Occipital lobe (tissue), 2 donors: ENCODE data around the gene TMEM182. TPM values are rescaled to one million over a fixed set of nuclear protein-coding genes. Genes with fewer than 3 reads are reported as not detected.
A peak's percentile ranks its signal among the peaks of the same experiment; 100 is the strongest.

Experiments used
- DNase-seq: peaks from one replicate; lab custom pipeline; 2025; lab: John Stamatoyannopoulos, UW
- total RNA-seq: library from RNA; depleted of rRNA; stranded (reverse); fragments of >200 nt; gene quantifications from one replicate; pipeline ENCODE4 v1.2.3, GENCODE V29; 2014

TMEM182 gene, protein sequence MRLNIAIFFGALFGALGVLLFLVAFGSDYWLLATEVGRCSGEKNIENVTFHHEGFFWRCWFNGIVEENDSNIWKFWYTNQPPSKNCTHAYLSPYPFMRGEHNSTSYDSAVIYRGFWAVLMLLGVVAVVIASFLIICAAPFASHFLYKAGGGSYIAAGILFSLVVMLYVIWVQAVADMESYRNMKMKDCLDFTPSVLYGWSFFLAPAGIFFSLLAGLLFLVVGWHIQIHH
- 3.6 TPM for total RNA-seq

GRCh38 chr2:102761763-102762162 is at the start of gene TMEM182:
TMEM182 (plus strand) TSS chr2:102762031; CDS start chr2:102762218, 187 bp downstream.
- no peak for DNase-seq

GRCh38 chr2:102717308-102718018 is 44.4 kb upstream of the TMEM182 start:
- DNase-seq, result no peak

DNA sequence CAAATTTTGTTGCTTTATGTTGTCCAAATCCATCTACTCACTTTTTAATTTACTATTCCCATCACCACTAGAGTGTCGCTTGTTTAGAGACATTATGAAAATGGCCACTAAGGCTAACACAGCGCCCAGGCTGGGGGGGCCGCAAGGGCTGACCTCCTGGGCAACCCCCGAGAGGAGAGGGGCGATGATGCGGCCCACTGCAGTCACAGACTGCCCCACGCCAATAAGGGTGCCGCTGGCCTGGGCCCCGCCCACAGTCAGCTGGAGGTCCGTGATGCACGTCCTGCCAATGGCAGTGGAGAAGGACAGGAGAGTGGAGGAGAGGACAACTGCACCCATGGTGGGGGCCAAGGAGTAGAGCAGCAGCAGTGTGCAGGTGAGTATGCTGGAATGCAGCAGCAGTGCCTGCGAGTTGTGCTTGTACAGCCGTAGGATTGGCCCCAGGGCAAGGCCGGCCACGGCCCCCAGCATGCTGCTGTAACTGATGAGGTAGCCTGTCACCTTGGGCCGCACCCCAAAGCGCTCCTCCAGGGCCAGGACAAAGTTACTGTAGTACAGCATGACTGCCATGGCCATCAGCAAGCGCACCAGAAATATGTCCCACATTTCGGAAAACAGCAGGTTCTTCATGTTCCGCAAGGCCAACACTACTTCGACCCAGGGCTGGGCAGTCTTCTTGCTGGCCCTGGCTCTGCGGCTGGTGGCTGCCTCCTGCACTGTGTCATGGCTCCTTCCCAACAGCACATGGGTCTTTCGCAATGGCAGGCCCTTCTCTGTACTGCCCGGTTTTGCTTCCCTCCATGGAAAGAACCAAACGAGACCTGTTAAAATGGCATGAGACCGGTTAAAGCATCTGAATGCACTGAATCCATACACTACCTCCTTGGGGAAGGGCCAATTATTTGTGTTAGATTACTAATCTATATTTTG is 43.2 kb upstream of the TMEM182 start:
- no peak for DNase-seq

DNA sequence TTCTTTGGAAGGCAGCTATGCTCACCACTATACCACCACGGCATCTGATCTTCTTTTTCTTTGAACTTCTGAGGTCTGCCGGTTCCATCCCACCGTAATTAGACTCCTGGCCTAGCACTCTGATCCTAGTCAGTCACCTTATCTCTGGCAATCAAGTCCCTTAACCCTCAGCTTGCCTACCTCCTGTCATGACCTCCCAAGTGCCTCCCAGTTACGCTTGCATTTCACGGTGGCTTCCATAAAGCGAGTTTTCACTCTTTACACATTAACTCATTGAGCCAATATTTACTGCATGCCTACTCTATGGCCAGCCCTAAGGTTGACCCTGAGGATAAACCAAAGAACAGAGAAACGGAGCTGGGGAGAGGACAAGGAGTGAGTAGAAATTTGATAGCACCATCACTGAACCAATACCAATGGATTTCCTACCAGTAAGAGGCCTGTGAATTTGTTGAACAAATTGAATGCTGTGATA is 37.8 kb upstream of the TMEM182 start:
- DNase-seq, result no peak

GRCh38 chr2:102724553-102724952 is 37.3 kb upstream of the TMEM182 start:
- no peak for DNase-seq

DNA sequence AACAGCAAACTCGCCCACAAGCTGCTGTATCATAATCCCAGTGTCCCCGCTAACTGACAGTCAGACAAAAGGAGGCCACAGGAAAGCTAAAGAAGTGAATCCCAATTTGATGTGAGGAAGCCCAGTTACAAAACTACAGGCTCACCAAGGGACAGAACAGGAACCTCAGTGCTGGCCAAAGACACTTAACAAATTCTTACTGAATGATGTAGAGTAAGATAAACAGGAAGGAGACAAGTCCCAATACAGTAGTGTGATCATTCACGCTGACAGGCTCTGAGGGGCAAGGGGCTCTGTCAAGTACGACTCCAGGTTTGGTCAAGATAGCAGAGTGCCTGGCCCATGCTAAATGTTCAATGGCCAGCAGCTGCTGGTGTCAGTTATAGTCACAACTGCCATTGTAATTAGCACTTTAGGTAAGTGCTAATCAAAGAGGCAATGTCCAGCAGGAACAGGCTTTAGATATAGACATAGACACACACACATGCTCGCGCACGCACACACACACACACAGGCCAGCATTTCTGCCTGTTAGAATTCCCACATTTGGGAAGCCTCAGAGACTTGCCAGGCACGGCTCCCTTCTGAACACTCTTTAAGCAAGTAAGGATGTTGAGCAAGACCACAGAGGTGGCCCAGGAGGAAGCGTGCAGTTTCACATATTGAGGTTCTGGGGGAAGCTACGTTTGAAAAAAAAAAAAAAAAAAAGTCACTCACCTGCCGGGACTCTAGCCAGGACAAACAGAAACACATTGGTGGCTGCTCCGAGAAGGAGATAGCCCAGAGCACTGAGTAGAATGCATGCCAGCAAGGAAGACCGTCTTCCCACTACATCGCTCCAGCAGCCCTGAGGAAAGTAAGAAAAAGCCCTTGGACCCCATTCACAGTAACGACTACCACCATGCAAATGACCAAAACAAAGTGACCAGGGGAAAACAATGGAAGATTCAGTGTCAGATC is 35.4 kb upstream of the TMEM182 start:
- DNase-seq, result no peak

DNA sequence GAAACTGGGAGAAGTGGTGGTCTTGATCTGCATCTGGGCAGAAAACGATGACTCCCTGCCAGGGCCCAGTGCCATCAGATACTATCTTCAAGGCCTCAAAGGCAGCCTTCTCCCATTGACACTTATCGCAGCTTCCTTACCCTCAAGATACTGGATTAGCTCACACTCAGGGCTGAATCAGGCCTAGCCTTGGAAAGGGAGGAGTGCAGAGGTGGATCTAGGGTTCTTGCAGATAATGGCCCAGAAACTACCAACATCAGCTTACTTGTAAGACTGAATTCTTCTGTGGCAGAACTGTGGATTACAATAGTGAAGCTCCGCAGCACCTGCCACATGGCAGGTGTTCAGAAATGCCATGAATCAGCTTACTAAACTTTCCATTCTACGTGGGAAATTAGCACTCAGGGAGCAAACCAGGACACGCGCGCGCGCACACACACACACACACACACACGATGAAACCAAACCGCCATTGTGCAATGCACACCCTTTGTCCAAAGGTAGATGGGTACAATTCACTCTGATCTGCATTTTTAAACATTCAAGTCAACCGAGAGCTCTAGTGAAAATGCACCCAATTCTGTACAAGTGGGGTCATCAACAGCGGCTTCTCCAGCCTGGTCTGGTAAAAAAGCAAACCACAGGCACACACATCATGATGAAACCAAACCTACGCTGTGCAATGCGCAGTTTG is 26.3 kb upstream of the TMEM182 start:
- no peak for DNase-seq

- DNase-seq, result no peak
Measured at GRCh38 chr2:102736110-102736409, 25.8 kb upstream of the TMEM182 start.

DNA sequence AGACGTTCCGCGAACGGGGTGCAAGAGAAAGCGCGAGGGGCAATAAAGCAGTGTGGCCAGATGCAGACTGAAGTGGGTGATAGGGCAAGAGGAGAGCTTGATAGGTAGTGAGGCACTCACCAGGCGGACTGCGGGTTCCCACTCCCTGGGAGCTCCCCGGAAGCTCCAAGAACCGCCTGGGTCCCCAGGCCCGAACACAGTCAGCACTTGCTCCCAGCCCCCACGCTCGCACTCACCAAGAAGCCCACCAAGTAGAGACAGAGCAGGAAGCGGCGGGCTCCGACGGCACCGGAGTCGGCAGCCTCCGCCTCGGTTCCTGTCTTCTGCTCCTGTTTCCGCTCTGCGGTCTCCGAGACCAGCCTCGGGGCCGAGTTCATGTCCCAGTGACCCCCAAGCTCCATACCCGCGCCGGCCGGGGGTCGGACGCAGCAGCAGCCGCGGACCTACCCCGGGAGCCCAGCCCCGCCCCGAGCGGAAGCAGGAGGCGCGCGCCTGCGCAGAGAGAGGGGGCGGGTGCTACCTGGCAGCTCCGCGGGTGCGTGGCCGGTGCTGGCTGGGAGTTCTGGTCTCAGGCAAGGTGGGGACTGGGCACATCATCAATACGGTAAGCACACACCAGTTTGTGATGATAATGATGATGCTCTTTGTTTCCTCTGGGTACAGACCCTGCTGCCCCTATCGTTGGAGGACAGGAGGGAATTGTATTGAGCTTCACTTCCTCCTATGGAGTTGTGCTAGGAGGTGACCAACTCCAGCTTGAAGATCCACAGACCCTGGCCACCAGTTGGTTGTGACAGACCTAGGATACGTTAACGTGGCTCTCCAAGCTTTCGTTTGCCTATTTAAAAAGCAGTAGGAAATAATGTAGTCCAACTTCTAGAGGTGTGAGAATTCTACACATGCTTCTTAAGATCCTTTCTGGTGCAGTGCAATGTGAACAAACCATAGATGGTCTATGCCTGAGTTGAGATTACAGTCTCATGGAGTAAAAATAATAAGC is 25.1 kb upstream of the TMEM182 start:
- peak; percentile 37 for DNase-seq

- no peak for DNase-seq
Measured at GRCh38 chr2:102737431-102737830, 24.4 kb upstream of the TMEM182 start.

DNA sequence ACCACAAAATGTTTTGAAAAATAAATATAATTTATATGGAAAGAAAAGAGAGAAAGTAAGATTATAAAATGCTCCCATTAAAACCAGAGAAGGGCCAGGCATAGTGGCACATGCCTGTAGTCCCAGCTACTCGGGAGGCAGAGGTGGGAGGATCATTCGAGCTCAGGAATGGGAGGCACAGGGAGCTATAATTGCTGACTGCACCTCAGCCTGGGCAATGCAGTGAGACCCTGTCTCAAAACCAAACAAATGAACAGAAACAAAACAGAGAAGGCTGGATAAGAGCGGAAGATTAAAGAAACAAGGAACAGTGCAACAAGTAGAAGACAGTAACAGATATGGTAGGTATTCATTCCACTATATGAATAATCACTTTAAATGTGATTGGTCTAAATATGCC is 18.6 kb upstream of the TMEM182 start:
- no peak for DNase-seq

DNA sequence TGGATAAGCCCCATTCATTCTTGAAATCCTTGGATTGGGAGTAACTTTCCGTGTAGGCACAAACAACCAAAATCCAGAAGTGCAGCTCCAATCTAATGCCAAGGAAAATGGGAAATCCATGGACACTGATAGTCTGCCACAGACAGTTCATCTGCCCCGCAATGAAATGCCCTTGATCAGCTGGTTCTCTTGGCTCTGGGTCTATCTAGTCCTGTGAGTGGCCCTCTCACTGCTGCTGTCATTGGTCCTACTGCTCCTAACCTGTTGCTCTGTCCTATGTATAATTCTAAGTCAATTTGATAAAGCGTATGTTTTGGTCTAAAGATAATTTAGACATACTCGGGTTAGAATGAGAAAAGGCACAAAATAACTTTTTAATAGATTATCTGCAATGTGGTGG is 13.7 kb upstream of the TMEM182 start:
- DNase-seq, result no peak

DNA sequence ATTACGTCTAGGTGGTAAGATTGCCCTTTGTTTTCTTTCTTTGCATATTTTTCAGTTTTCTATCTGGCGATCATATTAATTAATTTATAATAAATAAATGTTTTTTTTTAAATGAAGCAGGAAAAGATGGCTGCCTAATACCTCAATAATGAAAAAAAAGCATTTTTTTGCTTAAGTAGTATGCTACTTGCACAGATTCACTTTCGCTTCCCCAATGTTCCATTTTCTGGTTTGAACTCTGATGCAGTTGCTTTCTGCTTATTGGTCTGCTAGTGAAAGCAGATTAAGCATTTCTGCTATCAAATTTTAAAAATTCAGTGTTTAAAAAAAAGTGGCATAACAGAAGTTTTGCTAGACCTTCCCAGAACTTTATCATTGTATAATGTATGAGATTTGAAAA is 11.9 kb upstream of the TMEM182 start:
- no peak for DNase-seq

DNA sequence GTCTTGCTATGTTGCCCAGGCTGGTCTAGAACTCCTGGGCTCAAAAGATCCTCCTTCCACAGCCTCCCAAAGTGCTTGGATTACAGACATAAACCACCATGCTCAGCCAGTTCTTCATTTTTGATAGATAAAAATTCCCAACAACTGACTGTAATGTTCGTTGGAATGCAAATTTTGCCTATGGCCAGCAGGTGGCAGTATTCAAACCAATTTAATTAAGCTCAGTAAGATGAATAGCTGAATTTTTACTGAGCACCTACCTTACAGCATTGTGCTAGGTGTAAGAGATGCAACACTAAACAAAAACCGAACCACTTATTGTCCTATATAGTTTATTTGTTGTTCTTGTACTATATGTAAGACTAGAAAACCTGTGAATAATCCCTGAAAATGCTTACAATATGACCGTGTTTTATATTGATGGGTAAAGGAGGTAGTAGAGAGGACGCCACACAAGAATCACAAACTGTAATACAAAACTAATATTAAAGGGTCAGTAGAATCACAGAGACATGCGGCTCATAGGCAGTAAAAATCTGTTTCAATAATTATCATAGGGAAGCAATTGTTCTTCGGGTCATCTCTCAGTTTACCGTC is 8.2 kb upstream of the TMEM182 start:
- DNase-seq, result no peak

DNA sequence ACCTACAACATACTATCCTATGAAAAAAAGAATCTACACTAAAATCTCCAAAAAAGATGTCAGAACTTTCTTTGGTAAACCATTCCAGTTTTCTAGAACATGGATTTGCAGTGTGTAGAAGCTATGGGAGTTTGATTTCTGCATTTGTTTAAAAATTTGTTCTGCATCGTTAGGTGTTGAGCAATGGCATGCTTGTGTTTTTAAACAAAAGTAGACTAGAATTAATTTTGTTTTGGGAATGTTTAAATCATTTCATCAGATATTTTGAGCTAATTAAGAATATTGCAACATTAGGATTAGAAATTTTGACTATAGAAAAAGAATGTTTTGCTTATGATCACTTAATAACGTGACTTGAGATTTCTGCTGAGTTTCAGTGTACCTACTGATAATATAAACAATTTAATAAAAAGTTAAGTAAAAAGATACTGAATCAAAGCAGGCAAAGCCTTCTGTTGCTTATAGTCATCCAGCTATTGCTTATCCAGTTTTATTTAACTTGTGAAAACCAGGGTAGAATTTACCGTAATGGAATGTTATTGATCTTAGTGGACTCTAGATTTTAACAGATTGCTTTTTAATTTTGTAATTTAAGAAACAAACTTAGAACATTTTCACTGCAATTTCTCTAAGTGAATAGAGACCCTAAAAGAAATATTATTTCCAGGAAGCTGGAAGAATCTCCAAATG is 7.2 kb upstream of the TMEM182 start:
- no peak for DNase-seq

- no peak for DNase-seq
Measured at GRCh38 chr2:102755284-102755683, 6.5 kb upstream of the TMEM182 start.

GRCh38 chr2:102758439-102758838 is 3.4 kb upstream of the TMEM182 start:
- no peak for DNase-seq

GRCh38 chr2:102764083-102764482 is 2.3 kb downstream of the TMEM182 start:
- DNase-seq, result no peak
